Neural cell (in vitro differentiated cells): ENCODE results near the gene STX7. TPM values are rescaled to one million over a fixed set of nuclear protein-coding genes. Genes with fewer than 3 reads are reported as not detected.

Source experiments
- H2AFZ ChIP-seq: fragments of 200-600, 300-800 bp; sonication (generic), shearing (Covaris generic); 2 replicates; pipeline ENCODE4 v1.6.0; 2014; ENCODE audit warnings: low read depth, mild to moderate bottlenecking, antibody characterized with exemption, low read length, moderate library complexity
- H3F3A ChIP-seq: fragments of 200-600 bp; shearing (Covaris generic); 2 replicates; pipeline ENCODE4 v1.6.1; 2016; ENCODE audit warnings: mild to moderate bottlenecking, moderate library complexity, mixed read lengths, antibody characterized with exemption, low read length; ENCODE audit not compliant: insufficient read depth, poor library complexity, severe bottlenecking
- H3K27ac ChIP-seq: fragments of 200-600, 300-800 bp; sonication (generic), shearing (Covaris generic); 2 replicates; pipeline ENCODE4 v1.5.1; 2014; ENCODE audit warnings: mild to moderate bottlenecking, low read length, moderate library complexity
- H3K27me3 ChIP-seq: fragments of 300-800, 200-600 bp; sonication (generic), shearing (Covaris generic); 2 replicates; pipeline ENCODE4 v1.6.0; 2014; ENCODE audit warnings: mild to moderate bottlenecking, low read depth, low read length, moderate library complexity; ENCODE audit not compliant: insufficient read depth
- H3K36me3 ChIP-seq: fragments of 300-800, 200-600 bp; sonication (generic), shearing (Covaris generic); 2 replicates; pipeline ENCODE4 v1.5.1; 2014; ENCODE audit warnings: mild to moderate bottlenecking, antibody characterized with exemption, low read length, moderate library complexity; ENCODE audit not compliant: insufficient read depth
- H3K4me2 ChIP-seq: fragments of 300-800, 200-600 bp; sonication (generic), shearing (Covaris generic); 2 replicates; pipeline ENCODE4 v1.6.0; 2014; ENCODE audit warnings: mild to moderate bottlenecking, low read length
- H3K4me3 ChIP-seq: fragments of 300-800, 200-600 bp; sonication (generic), shearing (Covaris generic); 2 replicates; pipeline ENCODE4 v1.5.1; 2014; ENCODE audit warnings: mild to moderate bottlenecking, low read length, moderate library complexity
- H3K79me2 ChIP-seq: fragments of 200-600 bp; shearing (Covaris generic); replicated peaks from 2 replicates; pipeline ENCODE4 v1.6.0; 2014; ENCODE audit warnings: mild to moderate bottlenecking, low read length, moderate library complexity; ENCODE audit not compliant: insufficient read depth
- H3K9ac ChIP-seq: fragments of 300-800, 200-600 bp; sonication (generic), shearing (Covaris generic); 2 replicates; pipeline ENCODE4 v1.6.1; 2016; ENCODE audit warnings: mild to moderate bottlenecking, low read length, mixed read lengths
- H3K9me2 ChIP-seq: fragments of 200-600 bp; shearing (Covaris generic); 2 replicates; pipeline ENCODE4 v1.6.1; 2016; ENCODE audit warnings: mild to moderate bottlenecking, low read length, mixed read lengths; ENCODE audit not compliant: insufficient read depth
- H3K9me3 ChIP-seq: fragments of 200-600, 300-800 bp; sonication (generic), shearing (Covaris generic); 2 replicates; pipeline ENCODE4 v1.6.1; 2016; ENCODE audit warnings: mild to moderate bottlenecking, mixed run types, low read length, moderate library complexity, mixed read lengths
- H4K20me1 ChIP-seq: fragments of 200-600 bp; shearing (Covaris generic); 2 replicates; pipeline ENCODE4 v1.6.1; 2016; ENCODE audit warnings: mild to moderate bottlenecking, mixed run types; ENCODE audit not compliant: insufficient read depth
- EP300 ChIP-seq: fragments of 450-650 bp; conservative IDR thresholded peaks from 2 replicates; pipeline ENCODE4 v1.6.1; 2014; ENCODE audit warnings: antibody characterized with exemption, mild to moderate bottlenecking, moderate library complexity; ENCODE audit not compliant: poor library complexity, severe bottlenecking
- EZH2 ChIP-seq: fragments of 200-600, 300-800 bp; shearing (Covaris generic), sonication (generic); IDR thresholded peaks from 2 replicates; pipeline ENCODE4 v1.6.1; 2014; ENCODE audit warnings: antibody characterized with exemption, low read length, borderline replicate concordance, mild to moderate bottlenecking; ENCODE audit not compliant: insufficient read depth, poor library complexity, severe bottlenecking
- MXI1 ChIP-seq: fragments of 450-650 bp; conservative IDR thresholded peaks from 2 replicates; pipeline ENCODE4 v1.6.1; 2014; ENCODE audit warnings: antibody characterized with exemption, mild to moderate bottlenecking; ENCODE audit not compliant: poor library complexity, severe bottlenecking
- POLR2AphosphoS5 ChIP-seq: IDR thresholded peaks from 2 replicates; pipeline ENCODE4 v1.6.1; 2012
- RAD21 ChIP-seq: fragments of 450-650 bp; conservative IDR thresholded peaks from 2 replicates; pipeline ENCODE4 v1.6.1; 2014; ENCODE audit warnings: antibody characterized with exemption, mild to moderate bottlenecking, moderate library complexity
- SMC3 ChIP-seq: fragments of 450-650 bp; conservative IDR thresholded peaks from 2 replicates; pipeline ENCODE4 v1.6.1; 2014; ENCODE audit warnings: antibody characterized with exemption, mild to moderate bottlenecking, moderate library complexity; ENCODE audit not compliant: poor library complexity
- TAF1 ChIP-seq: IDR thresholded peaks from 2 replicates; pipeline ENCODE4 v1.6.1; 2012; ENCODE audit warnings: low read depth
- polyA plus RNA-seq: library from polyadenylated mRNA; depleted of rRNA; stranded (reverse); fragments of >200 nt; gene quantifications from 2 replicates; pipeline ENCODE4 v1.2.3, GENCODE V29; 2014
- TF ChIP-seq, protein P1 (sequence below): fragments of 450-650 bp; IDR thresholded peaks from 2 replicates; pipeline ENCODE4 v1.5.1; 2014; ENCODE audit warnings: antibody characterized with exemption, mild to moderate bottlenecking, moderate library complexity; ENCODE audit not compliant: poor library complexity, severe bottlenecking
- TF ChIP-seq, protein P2 (sequence below): IDR thresholded peaks from 2 replicates; pipeline ENCODE4 v1.6.1; 2012; ENCODE audit warnings: borderline replicate concordance

STX7 gene
- polyA plus RNA-seq, 1 donor from 2014 or later, result 79.5 TPM

- no peak overlapping the region for H3K4me2 ChIP-seq
- no peaks in the 10 kb centered on the region for H3F3A ChIP-seq
- H3K9me2 ChIP-seq, result no peaks in the 10 kb centered on the region
- no peaks in the 10 kb centered on the region for H3K27me3 ChIP-seq
- H3K4me3 ChIP-seq, result no peak overlapping the region
- H3K36me3 ChIP-seq, result no peaks in the 10 kb centered on the region
- no peak overlapping the region for H3K27ac ChIP-seq
- TF ChIP-seq, protein P1, sequence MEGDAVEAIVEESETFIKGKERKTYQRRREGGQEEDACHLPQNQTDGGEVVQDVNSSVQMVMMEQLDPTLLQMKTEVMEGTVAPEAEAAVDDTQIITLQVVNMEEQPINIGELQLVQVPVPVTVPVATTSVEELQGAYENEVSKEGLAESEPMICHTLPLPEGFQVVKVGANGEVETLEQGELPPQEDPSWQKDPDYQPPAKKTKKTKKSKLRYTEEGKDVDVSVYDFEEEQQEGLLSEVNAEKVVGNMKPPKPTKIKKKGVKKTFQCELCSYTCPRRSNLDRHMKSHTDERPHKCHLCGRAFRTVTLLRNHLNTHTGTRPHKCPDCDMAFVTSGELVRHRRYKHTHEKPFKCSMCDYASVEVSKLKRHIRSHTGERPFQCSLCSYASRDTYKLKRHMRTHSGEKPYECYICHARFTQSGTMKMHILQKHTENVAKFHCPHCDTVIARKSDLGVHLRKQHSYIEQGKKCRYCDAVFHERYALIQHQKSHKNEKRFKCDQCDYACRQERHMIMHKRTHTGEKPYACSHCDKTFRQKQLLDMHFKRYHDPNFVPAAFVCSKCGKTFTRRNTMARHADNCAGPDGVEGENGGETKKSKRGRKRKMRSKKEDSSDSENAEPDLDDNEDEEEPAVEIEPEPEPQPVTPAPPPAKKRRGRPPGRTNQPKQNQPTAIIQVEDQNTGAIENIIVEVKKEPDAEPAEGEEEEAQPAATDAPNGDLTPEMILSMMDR, result no peak
- TF ChIP-seq EP300, result no peak
- TF ChIP-seq, protein P2, sequence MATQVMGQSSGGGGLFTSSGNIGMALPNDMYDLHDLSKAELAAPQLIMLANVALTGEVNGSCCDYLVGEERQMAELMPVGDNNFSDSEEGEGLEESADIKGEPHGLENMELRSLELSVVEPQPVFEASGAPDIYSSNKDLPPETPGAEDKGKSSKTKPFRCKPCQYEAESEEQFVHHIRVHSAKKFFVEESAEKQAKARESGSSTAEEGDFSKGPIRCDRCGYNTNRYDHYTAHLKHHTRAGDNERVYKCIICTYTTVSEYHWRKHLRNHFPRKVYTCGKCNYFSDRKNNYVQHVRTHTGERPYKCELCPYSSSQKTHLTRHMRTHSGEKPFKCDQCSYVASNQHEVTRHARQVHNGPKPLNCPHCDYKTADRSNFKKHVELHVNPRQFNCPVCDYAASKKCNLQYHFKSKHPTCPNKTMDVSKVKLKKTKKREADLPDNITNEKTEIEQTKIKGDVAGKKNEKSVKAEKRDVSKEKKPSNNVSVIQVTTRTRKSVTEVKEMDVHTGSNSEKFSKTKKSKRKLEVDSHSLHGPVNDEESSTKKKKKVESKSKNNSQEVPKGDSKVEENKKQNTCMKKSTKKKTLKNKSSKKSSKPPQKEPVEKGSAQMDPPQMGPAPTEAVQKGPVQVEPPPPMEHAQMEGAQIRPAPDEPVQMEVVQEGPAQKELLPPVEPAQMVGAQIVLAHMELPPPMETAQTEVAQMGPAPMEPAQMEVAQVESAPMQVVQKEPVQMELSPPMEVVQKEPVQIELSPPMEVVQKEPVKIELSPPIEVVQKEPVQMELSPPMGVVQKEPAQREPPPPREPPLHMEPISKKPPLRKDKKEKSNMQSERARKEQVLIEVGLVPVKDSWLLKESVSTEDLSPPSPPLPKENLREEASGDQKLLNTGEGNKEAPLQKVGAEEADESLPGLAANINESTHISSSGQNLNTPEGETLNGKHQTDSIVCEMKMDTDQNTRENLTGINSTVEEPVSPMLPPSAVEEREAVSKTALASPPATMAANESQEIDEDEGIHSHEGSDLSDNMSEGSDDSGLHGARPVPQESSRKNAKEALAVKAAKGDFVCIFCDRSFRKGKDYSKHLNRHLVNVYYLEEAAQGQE, result no peak
- no peak for TF ChIP-seq TAF1
- no peak for TF ChIP-seq MXI1
- TF ChIP-seq RAD21, result no peak
- TF ChIP-seq EZH2, result no peak
- no peak for TF ChIP-seq SMC3
- TF ChIP-seq POLR2AphosphoS5, result no peak
- H2AFZ ChIP-seq, result no peak overlapping the region
- no peaks in the 10 kb centered on the region for H3K9me3 ChIP-seq
- no peak overlapping the region for H3K9ac ChIP-seq
- H4K20me1 ChIP-seq, result no peaks in the 10 kb centered on the region
- peaks cover 6% of the 10 kb centered on the region for H3K79me2 ChIP-seq
These were observed 22.9 kb downstream of the STX7 start for GRCh38 chr6:132490024-132490423.

GRCh38 chr6:132489376-132489775, 23.5 kb downstream of the STX7 start:
- Histone ChIP-seq H3K4me2 (no peak overlapping the region), H3K36me3 (no peaks in the 10 kb centered on the region), H3K4me3 (no peak overlapping the region), H3K27ac (no peak overlapping the region), H3K9ac (no peak overlapping the region), H4K20me1 (no peaks in the 10 kb centered on the region), H2AFZ (no peak overlapping the region), H3K9me3 (no peaks in the 10 kb centered on the region), H3K79me2 (peaks cover 6% of the 10 kb centered on the region), H3K9me2 (no peaks in the 10 kb centered on the region), H3K27me3 (no peaks in the 10 kb centered on the region), H3F3A (no peaks in the 10 kb centered on the region)
- TF ChIP-seq, protein P2, result no peak
- TF ChIP-seq RAD21, result no peak
- no peak for TF ChIP-seq POLR2AphosphoS5
- TF ChIP-seq, protein P1, result no peak
- no peak for TF ChIP-seq EZH2
- TF ChIP-seq SMC3, result no peak
- TF ChIP-seq EP300, result no peak
- no peak for TF ChIP-seq TAF1
- no peak for TF ChIP-seq MXI1
